Activated CD8-positive, alpha-beta memory T cell treated with anti-CD3 and anti-CD28 coated beads, Interleukin-2, amount 50 U/mL, for 48 hours (primary cell): Measurements from ENCODE around the gene UBXN11.
"Not testable (repeated sequence)": the region's sequence is repeated elsewhere in the genome, so short reads cannot be mapped to it uniquely, and the experiment has no call there.

ENCODE experiments used
- DNase-seq: peaks from one replicate; pipeline ENCODE4 v3.0.0-alpha.2; 2020

The UBXN11 gene

DNA sequence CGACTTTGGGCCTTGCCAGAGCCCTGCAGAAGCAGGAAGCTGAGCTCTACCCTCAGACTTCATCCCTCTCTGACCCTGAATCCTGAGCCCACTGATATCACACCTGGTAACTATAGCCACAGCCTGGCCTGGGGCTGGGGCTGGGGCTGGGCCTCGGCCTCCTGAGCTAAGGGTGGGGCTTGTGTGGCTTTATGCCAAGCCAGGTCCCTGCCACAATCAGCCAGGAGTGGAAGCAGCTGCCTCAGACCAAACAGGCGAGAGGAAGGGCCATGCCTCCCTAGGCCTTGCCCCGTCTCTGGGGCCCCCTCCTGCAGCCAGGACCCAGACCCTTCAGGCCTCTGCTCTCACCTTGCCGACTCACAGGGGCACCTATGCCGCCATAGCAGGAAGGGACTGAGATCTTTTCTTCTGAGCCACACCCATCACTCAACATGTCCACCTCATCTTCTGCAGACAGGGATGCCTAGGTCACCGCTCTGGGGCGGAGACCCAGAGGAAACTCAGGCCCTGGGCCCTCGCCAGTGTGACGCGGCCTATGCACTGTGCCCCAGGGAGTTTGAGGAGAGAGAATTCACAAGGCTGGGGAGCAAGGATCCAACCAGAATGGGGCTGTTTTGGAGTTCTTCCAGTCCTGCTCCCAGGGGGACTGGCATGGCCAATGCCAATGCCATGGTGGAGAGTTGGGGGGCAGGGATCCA is 5.7 kb downstream of the UBXN11 start:
- DNase-seq, result no peak

DNA sequence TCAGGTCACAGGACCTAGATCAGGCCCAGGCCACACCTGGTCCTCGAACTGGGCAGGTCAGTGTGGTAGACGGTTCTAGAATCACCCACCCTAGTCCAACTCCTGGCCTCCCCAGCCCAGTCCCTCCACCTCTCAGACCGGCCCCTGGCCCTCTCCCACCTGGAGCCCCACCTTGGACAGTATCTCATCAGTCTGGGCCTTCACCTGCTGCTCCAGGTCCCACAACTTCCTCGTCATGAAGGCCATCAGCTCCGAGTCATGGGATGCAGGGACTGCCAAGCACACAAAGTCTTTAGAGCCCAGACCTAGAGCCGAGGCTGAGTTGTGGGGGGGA is 8.7 kb downstream of the UBXN11 start:
- no peak for DNase-seq

DNA sequence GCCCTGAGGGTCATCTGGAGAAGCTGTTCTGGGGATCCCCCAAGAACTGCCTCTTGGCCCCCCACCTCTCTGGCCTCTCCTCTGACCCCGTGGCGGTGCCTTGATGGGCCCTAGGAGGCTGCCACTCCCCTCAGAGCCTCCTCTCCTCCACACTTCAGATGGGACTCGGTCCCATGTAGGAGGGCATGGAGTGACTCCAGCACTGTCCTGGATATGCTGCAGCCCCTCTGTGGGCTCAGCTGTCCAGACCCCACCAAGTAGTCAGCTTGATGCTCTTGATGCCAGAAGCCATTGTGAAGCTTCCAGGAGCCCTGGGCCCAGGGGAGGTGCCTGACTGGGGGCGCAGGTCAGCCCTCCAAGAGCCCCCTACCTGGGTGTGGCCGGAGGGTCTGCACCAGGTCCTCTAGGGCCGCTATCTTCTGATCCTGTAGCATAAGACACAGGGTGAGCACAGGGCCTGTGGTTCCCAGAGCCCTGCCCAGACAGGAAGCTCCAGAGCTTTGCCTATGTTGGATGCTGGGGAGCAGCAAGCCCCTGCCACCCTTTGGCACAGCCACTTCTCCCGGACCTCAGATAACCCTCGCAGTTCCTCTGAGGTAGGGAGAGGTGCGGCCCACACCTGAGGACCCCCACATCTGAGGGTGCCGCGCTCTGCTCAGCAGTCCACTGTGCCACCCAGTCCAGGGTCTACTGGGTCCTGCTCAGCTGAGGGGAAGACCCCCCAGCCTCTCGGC is 9.2 kb downstream of the UBXN11 start:
- DNase-seq, result no peak

DNA sequence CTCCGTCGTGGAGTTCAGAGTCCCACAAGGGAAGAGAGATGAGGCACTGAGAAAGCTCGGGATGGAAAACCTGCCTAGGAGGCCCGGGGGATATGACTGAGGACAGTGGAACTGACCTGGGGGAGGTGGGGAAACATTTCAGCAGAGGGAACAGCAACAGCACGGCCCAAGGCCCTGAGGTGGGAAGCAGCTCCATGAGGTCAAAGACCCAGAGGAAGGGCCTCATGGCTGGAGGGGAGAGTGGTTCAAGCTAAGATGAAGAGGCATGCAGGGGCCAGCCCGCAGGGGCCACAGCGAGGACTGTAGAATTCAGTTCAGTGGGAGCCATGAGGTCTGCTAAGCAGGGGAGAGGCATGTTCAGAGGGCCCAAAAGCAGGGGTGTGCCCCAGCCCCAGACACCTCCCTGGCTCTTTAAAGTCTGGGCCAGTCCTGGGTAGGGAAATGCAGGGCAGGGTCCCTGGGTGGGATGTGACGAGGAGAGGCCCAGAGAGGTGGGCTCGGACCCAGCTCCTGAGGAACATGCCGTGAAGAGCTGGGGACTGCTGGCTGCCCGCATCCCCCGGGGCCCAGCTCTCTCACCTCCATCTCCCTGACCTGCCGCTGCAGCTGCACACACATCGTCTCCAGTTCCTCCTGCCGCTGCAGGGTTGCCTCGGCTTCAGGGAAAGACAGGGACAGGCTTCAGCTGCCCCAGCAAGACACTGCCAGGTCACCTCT is 9.9 kb downstream of the UBXN11 start:
- DNase-seq, result no peak

DNA sequence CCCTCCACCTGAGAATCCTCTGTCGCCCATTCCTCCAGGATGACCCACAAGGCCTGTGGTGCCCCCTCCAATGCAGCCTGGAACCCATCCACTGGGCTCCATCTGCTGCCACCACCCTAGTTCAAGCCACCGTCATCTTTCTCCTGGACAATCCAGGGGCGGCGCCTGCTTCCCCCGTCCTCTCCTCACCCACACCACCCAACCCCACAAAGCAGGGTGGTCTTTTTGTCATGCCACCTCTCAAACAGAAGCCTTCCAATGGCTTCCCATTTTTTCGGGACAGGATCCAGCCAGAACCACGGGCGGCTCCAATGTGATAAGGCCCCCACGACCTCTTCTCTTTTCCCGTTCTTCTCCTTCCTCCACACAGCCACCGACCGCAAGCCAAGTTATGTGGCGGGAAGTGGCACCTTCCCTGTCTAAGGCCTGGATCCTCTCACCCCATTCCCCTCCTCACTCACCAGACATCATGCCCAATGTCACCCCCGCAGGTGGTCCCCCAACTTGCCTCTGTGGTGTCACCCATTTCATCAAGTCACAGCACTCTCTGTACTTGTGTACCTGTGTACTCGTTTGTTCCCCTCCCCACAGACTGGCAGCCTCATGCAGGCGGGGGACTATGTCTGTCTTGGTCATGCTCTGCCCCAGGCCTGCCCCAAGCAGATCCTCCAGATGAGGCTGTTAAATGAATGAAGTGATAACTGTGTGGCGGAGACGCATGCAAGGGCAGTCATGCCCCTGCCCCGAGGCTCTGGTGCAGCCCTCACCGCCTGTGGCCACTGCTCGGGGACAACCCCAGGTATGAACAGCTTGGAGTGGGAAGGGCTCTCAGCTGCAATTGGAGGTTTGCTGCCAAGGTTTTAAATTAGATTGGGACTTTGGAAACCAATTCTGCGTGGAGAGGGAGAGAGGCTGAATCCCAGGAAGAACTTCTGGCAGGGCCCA is 11.0 kb downstream of the UBXN11 start:
- no peak for DNase-seq

DNA sequence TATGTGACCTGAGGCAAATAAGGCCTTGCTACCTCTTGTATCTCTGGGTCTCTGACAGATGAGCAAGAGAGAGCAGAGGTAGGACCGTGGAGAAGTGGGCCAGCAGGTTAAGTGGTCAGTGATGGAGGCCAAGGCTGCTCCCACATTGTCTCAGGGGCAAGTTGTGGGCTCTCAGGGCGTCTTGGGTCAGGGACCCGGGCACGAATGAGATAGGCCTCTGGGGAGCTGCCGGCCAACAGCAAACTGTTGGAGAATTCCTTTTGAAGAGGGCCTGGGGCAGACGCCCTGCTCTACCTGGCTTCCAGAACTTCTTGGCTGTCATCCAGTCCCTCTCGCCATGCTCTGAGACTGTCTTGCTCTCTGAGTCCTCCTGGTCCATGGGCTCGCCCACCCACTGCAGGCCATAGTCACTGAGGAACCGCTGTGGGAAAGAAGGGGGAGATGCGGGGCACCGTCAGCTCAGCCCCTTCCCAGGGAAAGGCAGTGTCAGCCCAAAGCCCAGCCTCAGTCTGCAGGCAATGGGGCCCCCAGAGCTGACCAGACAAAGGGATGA is 12.4 kb downstream of the UBXN11 start:
- no peak for DNase-seq

DNA sequence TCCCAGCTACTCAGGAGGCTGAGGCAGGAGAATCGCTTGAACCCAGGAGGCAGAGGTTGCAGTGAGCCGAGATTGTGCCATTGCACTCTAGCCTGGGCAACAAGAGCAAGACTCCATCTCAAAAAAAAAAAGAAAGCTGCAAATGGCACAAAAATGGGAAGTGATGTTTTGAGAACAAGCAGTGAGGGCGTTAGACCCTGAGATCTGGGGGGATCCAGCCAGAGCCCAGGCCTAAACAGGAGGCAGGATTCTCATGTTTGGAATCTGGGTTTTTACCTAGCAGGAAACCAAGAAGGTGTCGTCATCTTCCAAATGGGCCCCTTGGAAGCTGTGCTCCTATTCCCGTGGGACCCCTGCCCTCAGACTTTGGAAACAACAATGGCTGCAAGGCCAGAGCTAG is 13.7 kb downstream of the UBXN11 start:
- not testable (repeated sequence) for DNase-seq

DNA sequence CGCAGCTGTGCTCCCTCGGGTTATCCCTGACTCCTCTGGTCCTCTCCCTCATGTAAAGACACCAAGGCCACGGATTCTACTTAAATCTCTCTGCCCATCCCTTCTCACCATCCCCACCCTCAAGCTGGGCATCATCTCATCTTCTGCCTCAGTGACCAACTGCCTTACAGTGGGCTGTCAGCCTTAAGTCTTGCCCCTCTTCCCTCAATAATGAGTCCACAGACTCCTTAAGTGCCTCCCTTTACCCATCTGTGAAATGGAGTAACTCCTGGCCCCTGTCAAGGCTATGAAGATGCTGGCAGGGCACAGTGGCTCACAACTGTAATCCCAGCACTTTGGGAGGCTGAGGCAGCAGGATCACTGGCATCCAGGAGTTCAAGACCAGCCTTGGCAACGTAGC is 14.5 kb downstream of the UBXN11 start:
- DNase-seq, result no peak

DNA sequence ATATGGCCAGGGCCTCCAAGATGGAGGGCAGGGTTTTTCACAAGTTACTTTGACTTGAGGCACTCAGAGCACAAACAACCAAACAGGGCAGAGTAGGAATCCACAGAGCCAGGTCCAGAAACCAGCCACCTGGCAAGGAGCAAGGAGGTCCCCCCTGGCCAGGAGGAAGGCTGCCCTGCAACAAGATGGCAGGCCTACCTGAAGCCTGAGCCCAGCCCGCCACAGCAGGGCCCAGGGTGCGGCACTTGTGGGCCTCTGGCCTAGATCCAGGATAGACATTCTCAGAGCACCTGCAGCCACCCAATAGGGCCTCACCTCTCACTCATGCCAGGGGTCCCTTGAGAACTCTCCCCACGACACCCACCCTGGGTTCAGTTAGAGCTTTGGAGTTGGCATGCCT is 15.0 kb downstream of the UBXN11 start:
- DNase-seq, result no peak

DNA sequence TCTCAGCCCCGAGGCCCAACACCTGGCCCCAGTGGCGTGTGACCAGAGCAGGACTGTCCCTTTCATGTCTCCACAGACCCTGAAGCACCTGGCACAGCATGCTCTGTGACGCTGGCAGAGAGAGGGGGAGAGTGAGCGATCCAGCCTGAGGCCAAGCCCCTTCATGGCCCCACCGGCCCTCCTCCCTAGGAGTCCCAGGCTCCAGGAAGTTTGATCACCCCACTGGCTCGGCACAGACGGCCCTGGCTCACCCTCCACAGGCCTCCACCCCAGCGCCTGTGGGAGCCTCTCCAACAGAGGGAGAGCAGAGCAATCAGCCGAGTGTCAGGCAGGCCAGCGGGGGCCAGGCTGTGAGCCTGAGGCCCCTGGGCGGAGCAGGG is 15.6 kb downstream of the UBXN11 start:
- DNase-seq, result no peak

DNA sequence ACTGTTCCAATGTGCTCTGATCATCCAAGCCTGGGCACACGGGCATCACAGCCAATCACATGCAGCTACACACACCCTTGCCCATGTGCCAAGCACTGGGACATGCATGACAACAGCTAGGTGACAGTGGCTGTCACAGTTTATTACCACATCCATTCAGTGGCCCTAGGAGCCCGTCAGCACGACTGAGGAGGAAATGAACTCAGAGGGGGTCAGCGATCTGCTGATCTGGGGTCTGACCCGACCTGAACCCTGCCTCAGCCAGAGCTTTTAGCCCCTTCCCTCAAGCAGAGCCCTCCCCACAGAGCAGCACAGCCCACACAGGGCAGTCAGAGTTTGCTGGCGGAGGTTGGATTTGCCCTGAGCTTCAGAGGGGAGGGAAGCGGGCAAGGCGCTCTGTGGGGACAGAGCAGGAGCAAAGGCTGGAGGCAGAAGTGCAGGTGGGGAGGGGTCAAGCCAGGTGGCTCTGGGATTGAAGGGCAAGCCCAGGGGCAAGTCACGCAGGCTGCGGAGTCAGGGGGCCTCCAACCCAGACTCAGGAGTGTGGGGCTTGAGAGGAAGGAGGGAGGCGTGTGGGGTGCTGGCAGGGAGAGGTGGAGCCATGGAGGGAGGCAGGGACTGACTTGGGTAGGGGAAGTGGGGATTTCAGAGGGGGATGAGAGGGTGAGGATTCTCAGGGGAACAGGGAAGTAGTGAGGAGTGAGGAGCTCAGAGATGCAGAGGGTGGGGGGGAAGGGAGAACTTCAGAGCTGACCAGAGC is 16.1 kb downstream of the UBXN11 start:
- DNase-seq, result peak; percentile 63

DNA sequence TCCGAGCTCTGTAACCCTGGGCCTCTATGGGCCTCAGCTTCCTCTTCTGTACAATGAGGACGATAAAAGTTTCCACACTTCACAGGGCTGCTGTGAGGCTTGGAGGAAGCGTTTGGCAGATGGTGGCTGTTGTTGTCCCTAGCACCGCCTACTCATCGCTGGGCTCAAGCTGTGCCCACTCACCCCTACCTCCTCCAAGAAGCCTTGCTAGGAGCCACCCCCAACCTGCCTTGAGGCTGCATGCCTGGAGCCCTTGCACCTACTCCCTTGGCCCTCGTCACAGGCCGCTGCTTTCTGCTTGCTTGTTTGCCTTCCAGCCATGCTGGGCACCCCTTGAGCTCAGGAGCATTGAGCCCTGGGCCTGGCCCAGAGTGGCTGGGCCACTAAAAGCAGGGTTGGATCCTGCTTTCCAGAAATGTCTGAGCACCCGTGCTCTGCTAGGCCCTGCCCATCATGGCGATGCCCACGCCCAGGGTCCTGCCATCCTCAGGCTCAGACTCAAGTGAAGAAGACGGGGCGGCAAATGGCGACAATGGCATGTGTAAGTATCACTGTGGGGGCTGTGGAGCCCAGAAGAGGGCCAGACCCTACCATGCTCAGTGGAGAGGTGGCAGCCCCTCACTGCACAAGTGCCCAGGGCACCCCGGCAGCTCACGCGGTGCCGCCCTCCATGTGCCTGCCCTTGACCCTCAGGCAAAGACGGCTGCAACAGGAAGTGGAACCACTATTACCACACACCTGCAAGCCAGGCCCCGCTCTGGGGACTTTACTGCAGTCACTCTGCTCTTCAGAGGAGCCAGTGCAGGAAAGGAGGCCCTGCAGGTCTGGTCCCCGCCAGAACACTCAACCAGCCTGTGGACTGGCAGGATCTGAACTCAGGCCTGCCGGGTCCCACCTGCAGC is 17.0 kb downstream of the UBXN11 start:
- DNase-seq, result peak; percentile 73

DNA sequence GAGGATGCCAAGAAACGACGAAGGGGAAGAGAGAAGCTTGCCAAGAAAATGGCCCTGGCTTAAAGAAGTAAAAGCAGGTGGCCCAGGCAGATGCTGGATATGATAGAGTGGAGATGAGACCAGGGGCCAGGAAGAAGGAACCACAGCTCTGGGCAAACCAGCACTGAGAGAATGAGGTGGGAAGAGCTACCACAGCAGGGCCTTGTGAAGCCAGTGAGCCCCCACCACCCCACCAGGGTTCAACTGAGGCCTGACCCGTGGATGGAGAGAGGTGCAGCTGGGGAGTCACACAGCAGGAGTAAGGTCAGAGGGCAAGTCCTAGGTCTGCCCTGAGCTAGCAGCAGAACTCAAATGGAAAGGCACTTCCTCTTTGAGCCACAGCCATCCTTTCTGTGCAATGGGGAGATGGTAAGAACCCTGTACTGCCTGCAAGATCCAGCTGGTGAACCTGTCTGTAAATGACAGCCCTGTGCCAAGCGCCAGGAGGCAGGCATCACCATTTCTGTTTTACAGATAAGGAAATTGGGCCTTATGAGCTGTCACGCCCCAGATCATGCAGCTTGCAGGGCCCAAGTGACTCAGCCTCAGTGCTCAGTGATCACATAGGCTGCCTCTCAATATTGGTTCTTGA is 18.0 kb downstream of the UBXN11 start:
- DNase-seq, result peak; percentile 80

DNA sequence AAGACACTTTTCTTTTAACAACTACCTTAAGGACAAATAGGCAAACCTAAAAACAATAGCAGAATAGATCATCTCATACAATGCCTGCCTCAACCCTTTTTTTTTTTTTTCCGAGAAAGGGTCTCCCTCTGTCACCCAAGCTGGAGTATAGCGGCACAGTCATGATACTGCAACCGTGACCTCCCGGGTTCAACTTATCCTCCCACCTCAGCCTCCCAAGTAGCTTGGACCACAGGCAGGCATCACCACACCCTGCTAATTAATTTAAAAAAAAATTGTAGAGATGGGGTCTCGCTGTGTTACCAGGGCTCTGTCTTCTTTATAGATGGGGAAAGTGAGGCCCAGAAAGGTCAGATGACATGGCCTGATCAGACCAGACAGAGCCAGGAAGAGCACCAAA is 18.6 kb downstream of the UBXN11 start:
- DNase-seq, result no peak

DNA sequence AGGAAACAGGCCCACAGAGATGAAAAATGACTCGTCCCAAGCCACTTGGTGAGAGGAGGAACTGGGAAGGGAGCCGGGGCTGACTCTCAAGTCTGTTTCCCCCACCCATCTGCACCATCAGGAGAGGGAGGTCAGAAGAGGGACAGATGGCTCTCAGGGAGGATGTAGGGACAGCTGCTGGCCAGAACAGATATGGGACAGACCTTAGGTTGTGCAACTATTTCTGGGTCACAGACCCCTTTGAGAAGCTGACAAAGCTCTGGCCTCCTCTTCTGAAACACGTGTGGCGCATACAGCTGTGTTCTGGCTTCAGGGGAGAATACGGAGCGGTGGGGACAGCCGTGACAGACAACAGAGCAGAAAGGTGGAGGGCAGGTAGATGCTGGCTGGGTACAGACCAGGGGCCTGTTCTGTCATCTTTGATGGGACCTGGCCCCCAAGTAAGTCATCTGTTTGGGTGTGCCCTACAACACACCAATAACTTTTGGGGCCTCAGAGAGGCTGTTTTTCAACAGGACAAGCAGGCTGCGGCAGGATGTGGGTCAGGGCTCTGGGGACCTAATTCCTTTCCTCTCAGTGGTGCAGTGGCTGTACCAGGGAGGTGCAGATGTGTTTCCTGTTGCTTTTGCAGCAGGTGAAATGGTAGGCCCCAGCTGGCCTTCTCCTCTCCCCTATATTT is 19.3 kb downstream of the UBXN11 start:
- DNase-seq, result peak; percentile 77

DNA sequence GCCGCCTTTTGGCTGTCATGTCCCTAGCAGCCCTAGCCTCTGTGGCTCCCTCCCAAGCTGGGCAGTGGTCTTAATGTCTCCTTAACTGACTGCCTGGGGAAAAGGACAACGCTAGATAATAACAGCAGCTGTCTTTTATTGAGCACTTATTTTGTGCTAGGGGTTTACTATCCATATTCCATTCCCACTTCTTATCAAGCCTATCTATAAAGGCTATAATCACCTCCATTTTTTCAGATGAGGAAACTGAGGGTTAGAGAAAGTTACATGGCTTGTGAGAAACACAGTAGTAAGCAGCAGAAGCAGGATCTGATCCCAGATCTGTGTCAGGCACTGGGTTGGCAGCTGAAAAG is 20.4 kb downstream of the UBXN11 start:
- DNase-seq, result no peak

DNA sequence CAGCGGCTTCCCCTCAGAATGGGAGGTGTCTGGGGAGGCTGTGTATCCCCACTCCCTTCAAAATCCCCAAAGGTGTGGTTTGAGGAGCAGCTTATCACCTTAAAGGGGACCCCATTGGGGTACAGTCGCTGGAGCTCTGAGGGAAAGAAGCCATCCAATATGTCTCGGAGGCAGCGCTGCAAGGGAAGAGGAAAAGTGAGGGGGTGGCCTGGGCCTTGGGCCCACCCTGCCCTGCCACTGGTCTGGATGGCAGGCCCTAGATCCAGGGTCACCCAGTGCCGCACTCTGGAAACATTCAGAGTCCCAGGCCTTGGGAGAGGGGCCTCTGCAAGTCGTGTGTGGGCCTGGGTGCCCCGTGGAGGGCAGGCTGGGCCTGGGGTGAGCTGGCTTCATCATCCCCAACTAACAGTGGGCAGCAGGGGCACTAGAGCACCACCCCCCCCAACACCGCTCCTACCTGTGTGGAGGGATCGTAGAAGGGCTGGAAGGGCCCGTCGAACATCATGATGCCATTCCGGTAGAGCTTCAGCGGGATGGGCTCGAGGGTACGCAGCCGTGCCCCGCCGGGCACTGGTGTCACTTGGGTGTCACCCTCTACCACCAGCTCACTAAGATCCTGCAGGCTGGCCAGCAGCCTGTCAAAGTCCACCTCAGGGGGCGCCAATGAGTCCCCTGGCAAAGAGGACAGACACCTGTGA is 20.9 kb downstream of the UBXN11 start:
- DNase-seq, result peak; percentile 83

DNA sequence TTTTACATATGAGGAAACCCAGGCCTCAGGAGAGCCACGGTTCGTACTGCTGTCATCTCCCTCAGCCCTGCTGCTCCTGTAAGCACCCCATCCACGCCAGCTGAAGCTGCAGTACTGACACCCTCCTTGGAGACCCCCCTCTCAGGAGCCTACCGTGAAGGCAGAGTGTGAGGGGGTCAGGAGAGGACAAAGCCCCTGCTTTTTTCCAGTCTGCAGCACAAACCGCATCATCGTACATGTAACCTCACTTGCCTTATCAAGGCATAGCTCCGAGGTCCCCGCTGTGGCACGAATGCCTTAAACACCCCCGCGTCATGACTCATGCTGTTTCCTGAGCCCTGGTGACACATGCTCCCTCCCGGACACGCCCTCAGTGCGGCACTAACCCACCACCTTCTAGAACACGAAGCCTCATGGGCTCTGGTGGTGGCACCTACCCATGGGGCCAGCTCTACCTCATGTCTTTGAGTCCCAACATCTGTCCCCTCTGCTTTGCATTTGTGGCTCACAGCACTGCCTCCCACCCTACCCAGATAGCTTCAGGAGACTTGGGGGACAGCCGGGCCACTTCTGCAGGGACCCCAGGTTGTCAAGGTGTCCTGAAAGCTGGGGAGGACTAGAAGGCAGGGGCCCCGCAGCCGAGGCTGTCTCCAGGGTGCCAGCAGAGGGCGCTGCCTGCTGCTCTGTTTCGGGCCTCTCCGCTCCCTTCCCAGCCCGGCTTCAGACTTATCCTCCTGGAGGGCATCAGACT is 21.7 kb downstream of the UBXN11 start:
- DNase-seq, result peak; percentile 93
